NCI-H2196 (cell line): ENCODE data around the gene WNT3.
"Not testable (repeated sequence)": the region's sequence is repeated elsewhere in the genome, so short reads cannot be mapped to it uniquely, and the experiment has no call there.

Source experiments
- DNase-seq: peaks from one replicate; lab custom pipeline; 2025; ENCODE audit not compliant: unreplicated experiment; lab: John Stamatoyannopoulos, UW

WNT3 gene

GRCh38 chr17:46768540-46768870 lies 50.0 kb downstream of the WNT3 start:
- no peak for DNase-seq

GRCh38 chr17:46766493-46767491 lies 51.7 kb downstream of the WNT3 start:
- no peak for DNase-seq

GRCh38 chr17:46765453-46765852 lies 53.0 kb downstream of the WNT3 start:
- no peak for DNase-seq

- peak; percentile 57 for DNase-seq
Observed at GRCh38 chr17:46764709-46765401, 53.6 kb downstream of the WNT3 start.

- no peak for DNase-seq
Observed at GRCh38 chr17:46764000-46764708, 54.3 kb downstream of the WNT3 start.

GRCh38 chr17:46763416-46763815 lies 55.1 kb downstream of the WNT3 start:
- no peak for DNase-seq

- no peak for DNase-seq
Observed at GRCh38 chr17:46759141-46759540, 59.4 kb downstream of the WNT3 start.

- no peak for DNase-seq
Observed at GRCh38 chr17:46758614-46759013, 59.9 kb downstream of the WNT3 start.

GRCh38 chr17:46757588-46757987 lies 60.9 kb downstream of the WNT3 start:
- not testable (repeated sequence) for DNase-seq

- no peak for DNase-seq
Observed at GRCh38 chr17:46756861-46757260, 61.6 kb downstream of the WNT3 start.

GRCh38 chr17:46756081-46756735 lies 62.3 kb downstream of the WNT3 start:
- no peak for DNase-seq

- no peak for DNase-seq
Observed at GRCh38 chr17:46753776-46754175, 64.7 kb downstream of the WNT3 start.

GRCh38 chr17:46751425-46751824 lies 67.1 kb downstream of the WNT3 start:
- DNase-seq: no peak

GRCh38 chr17:46745376-46745775 lies 73.1 kb downstream of the WNT3 start:
- DNase-seq: no peak

GRCh38 chr17:46744441-46744840 lies 74.1 kb downstream of the WNT3 start:
- DNase-seq: no peak

GRCh38 chr17:46742565-46743270 lies 75.8 kb downstream of the WNT3 start:
- DNase-seq: no peak

GRCh38 chr17:46741122-46741730 lies 77.3 kb downstream of the WNT3 start:
- DNase-seq: no peak

- no peak for DNase-seq
Observed at GRCh38 chr17:46739982-46740381, 78.5 kb downstream of the WNT3 start.

- no peak for DNase-seq
Observed at GRCh38 chr17:46738544-46738943, 79.9 kb downstream of the WNT3 start.

- no peak for DNase-seq
Observed at GRCh38 chr17:46737326-46737725, 81.2 kb downstream of the WNT3 start.
